ENCODE results near the gene IER3. TPM values are rescaled to one million over a fixed set of nuclear protein-coding genes. Genes with fewer than 3 reads are reported as not detected.

IER3 gene
- total and polyA plus RNA-seq, 2 of the 13 experiments (the other 11 are each of a cell fraction or from before 2014, with no cell fraction given) = 51.1 to 131 TPM

DNA sequence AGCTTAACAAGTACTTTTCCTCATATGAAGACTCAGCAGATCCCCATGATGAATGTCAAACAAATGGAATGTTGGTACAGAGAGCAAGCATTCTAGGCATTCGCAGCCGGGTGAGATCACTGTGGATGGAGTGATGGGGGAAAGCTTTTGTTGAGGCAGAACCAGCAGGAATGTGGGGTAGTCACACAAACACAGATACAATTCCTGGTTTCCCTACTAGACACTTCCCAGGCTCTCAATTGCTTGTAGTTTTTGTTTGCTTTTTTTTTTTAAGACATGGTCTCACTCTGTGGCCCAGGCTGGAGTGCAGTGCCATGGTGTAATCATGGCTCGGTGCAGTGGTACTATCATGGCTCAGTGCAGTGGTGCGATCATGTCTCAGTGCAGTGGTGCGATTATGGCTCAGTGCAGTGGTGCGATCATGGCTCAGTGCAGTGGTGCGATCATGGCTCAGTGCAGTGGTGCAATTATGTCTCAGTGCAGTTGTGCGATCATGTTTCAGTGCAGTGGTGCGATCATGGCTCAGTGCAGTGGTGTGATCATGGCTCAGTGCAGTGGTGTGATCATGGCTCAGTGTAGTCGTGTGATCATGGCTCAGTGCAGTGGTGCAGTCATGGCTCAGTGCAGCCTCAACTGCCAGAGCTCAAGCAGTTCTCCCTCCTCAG is 15.4 kb upstream of the IER3 start (continued):
- TF ChIP-seq STAT5B (CRISPR knock-in tag; IDR thresholded peaks at IDR 0.05) (no peak), FIP1L1 (IDR thresholded peaks at IDR 0.05; ENCODE audit: borderline replicate concordance, insufficient read depth, low read depth, low read length) (no peak), DPF2 (CRISPR knock-in tag; IDR thresholded peaks at IDR 0.05; ENCODE audit: borderline replicate concordance, low read depth) (no peak), TOE1 (CRISPR knock-in tag; IDR thresholded peaks at IDR 0.05) (no peak), KAT7 (CRISPR knock-in tag; IDR thresholded peaks at IDR 0.05; ENCODE audit: borderline replicate concordance) (peak; percentile 19; the same call in 1 of the 2 replicates), ZNF589 (CRISPR knock-in tag; conservative IDR thresholded peaks at IDR 0.05) (no peak), ZIK1 (CRISPR knock-in tag; IDR thresholded peaks at IDR 0.05; ENCODE audit: borderline replicate concordance, low read depth) (no peak), ZNF788 (CRISPR knock-in tag; IDR thresholded peaks at IDR 0.05; ENCODE audit: borderline replicate concordance) (peak; percentile 59; the same call in 1 of the 2 replicates), GLI4 (CRISPR knock-in tag; IDR thresholded peaks at IDR 0.05; ENCODE audit: borderline replicate concordance) (no peak), ZNF605 (CRISPR knock-in tag; IDR thresholded peaks at IDR 0.05) (0 out of 2 replicates have a peak, but pooled peaks have one; percentile 63), MAFK (conservative IDR thresholded peaks at IDR 0.05 in 1 of 2, IDR thresholded peaks at IDR 0.05 in 1 of 2; ENCODE audit: low read length in 2 of 2) (peak; percentile 72 to 85), POLR2AphosphoS2 (IDR thresholded peaks at IDR 0.05; ENCODE audit: low read depth, low read length) (no peak), ZNF607 (CRISPR knock-in tag; IDR thresholded peaks at IDR 0.05; ENCODE audit: borderline replicate concordance) (no peak; the same call in 1 of the 2 replicates), POLR2A (IDR thresholded peaks at IDR 0.05; ENCODE audit: insufficient read depth in 1 of 2, low read depth in 2 of 2, low read length in 2 of 2) (no peak), NR2F2 (IDR thresholded peaks at IDR 0.05; ENCODE audit: borderline replicate concordance, low read depth) (no peak), ZNF570 (CRISPR knock-in tag; IDR thresholded peaks at IDR 0.05; ENCODE audit: borderline replicate concordance) (no peak), RAD21 (CRISPR knock-in tag; IDR thresholded peaks at IDR 0.05) (no peak), NR1H2 (CRISPR knock-in tag; IDR thresholded peaks at IDR 0.05; ENCODE audit: borderline replicate concordance, low read depth) (no peak), HMG20A (CRISPR knock-in tag; IDR thresholded peaks at IDR 0.05; ENCODE audit: borderline replicate concordance) (peak; percentile 57; the same call in 1 of the 2 replicates)
- TF ChIP-seq, protein P1, sequence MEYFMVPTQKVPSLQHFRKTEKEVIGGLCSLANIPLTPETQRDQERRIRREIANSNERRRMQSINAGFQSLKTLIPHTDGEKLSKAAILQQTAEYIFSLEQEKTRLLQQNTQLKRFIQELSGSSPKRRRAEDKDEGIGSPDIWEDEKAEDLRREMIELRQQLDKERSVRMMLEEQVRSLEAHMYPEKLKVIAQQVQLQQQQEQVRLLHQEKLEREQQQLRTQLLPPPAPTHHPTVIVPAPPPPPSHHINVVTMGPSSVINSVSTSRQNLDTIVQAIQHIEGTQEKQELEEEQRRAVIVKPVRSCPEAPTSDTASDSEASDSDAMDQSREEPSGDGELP (IDR thresholded peaks at IDR 0.05; ENCODE audit: borderline replicate concordance, low read depth) = no peak; the same call in 1 of the 2 replicates
- TF ChIP-seq, protein P2, sequence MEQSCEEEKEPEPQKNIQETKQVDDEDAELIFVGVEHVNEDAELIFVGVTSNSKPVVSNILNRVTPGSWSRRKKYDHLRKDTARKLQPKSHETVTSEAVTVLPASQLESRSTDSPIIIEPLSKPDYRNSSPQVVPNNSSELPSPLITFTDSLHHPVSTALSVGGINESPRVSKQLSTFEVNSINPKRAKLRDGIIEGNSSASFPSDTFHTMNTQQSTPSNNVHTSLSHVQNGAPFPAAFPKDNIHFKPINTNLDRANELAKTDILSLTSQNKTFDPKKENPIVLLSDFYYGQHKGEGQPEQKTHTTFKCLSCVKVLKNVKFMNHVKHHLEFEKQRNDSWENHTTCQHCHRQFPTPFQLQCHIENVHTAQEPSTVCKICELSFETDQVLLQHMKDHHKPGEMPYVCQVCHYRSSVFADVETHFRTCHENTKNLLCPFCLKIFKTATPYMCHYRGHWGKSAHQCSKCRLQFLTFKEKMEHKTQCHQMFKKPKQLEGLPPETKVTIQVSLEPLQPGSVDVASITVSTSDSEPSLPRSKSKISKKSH (CRISPR knock-in tag; IDR thresholded peaks at IDR 0.05; ENCODE audit: borderline replicate concordance) = no peak
- TF ChIP-seq, protein P3, sequence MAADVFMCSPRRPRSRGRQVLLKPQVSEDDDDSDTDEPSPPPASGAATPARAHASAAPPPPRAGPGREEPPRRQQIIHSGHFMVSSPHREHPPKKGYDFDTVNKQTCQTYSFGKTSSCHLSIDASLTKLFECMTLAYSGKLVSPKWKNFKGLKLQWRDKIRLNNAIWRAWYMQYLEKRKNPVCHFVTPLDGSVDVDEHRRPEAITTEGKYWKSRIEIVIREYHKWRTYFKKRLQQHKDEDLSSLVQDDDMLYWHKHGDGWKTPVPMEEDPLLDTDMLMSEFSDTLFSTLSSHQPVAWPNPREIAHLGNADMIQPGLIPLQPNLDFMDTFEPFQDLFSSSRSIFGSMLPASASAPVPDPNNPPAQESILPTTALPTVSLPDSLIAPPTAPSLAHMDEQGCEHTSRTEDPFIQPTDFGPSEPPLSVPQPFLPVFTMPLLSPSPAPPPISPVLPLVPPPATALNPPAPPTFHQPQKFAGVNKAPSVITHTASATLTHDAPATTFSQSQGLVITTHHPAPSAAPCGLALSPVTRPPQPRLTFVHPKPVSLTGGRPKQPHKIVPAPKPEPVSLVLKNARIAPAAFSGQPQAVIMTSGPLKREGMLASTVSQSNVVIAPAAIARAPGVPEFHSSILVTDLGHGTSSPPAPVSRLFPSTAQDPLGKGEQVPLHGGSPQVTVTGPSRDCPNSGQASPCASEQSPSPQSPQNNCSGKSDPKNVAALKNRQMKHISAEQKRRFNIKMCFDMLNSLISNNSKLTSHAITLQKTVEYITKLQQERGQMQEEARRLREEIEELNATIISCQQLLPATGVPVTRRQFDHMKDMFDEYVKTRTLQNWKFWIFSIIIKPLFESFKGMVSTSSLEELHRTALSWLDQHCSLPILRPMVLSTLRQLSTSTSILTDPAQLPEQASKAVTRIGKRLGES (CRISPR knock-in tag; IDR thresholded peaks at IDR 0.05; ENCODE audit: borderline replicate concordance) = no peak
- TF ChIP-seq, protein P4, sequence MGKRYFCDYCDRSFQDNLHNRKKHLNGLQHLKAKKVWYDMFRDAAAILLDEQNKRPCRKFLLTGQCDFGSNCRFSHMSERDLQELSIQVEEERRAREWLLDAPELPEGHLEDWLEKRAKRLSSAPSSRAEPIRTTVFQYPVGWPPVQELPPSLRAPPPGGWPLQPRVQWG (CRISPR knock-in tag; IDR thresholded peaks at IDR 0.05; ENCODE audit: borderline replicate concordance, low read depth) = no peak
